AG04450 (cell line): ENCODE results near the gene PLXNA4. TPM values are rescaled to one million over a fixed set of nuclear protein-coding genes. Genes with fewer than 3 reads are reported as not detected.
A peak's percentile ranks its signal among the peaks of the same experiment; 100 is the strongest.

Experiments used
- CTCF ChIA-PET: fragments of 300-600, 350-600 bp; formaldehyde crosslinking; extraction: SDS; loops from one replicate; lab custom pipeline; 2022; ENCODE audit warnings: antibody characterized with exemption, inconsistent platforms; lab: Charles Lee
- POLR2A ChIA-PET: fragments of 350-600 bp; formaldehyde crosslinking; extraction: SDS; loops from one replicate; lab custom pipeline; 2021; ENCODE audit warnings: antibody characterized with exemption, inconsistent platforms; lab: Yijun Ruan, JAX
- DNase-seq: peaks from one replicate; pipeline ENCODE4 v3.0.0-alpha.2; 2011; ENCODE audit warnings: low read depth, low spot score
- H3K27ac ChIP-seq: one replicate; pipeline ENCODE4 v1.5.1; 2012; ENCODE audit warnings: low read depth, low read length, control low read depth
- H3K27me3 ChIP-seq: one replicate; pipeline ENCODE4 v1.6.0; 2012; ENCODE audit warnings: low read length; ENCODE audit not compliant: control insufficient read depth, insufficient read depth
- H3K4me3 ChIP-seq: 2 replicates; pipeline ENCODE4 v1.5.1; 2011; ENCODE audit warnings: mild to moderate bottlenecking, low read depth, low read length, control low read depth
- H3K9me3 ChIP-seq: 2 replicates; pipeline ENCODE4 v1.5.1; 2012; ENCODE audit warnings: low read length; ENCODE audit not compliant: control insufficient read depth, insufficient read depth
- polyA plus RNA-seq: library from polyadenylated mRNA; depleted of rRNA; stranded (reverse); fragments of >200 nt; gene quantifications from 2 replicates; pipeline ENCODE4 v1.2.3, GENCODE V29; 2011
- TF ChIP-seq, protein P1 (sequence below): IDR thresholded peaks from 2 replicates; pipeline ENCODE4 v1.5.1; 2011; ENCODE audit warnings: low read depth, low read length, control low read depth, inconsistent platforms

Gene PLXNA4
- polyA plus RNA-seq, 1 experiment: 0.05 TPM

DNA sequence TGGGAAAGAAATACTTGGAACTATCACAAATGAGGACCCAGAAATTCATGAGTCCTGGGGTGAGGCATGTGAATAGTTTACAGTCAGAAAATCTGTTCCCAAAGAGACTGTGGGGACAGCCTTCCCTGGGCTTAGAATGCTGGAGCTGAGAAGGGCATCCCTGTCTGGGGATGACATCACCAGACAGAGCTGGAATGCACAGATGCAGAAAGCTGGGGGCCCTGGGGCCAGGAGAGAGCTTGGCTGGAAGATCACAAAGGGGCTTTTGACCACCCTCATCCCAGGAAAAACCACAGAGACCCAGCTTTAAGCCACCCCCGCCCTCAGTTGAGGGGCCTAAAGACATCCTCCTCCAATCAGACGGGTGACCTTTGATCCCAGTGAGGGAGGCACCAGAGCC is 264.5 kb downstream of the PLXNA4 start:
- Histone ChIP-seq H3K4me3 (no peak overlapping the region), H3K27me3 (no peaks in the 10 kb centered on the region), H3K27ac (no peak overlapping the region), H3K9me3 (no peaks in the 10 kb centered on the region)
- POLR2A ChIA-PET: no interaction called here
- CTCF ChIA-PET: no interaction called here
- DNase-seq: no peak
- TF ChIP-seq, protein P1, sequence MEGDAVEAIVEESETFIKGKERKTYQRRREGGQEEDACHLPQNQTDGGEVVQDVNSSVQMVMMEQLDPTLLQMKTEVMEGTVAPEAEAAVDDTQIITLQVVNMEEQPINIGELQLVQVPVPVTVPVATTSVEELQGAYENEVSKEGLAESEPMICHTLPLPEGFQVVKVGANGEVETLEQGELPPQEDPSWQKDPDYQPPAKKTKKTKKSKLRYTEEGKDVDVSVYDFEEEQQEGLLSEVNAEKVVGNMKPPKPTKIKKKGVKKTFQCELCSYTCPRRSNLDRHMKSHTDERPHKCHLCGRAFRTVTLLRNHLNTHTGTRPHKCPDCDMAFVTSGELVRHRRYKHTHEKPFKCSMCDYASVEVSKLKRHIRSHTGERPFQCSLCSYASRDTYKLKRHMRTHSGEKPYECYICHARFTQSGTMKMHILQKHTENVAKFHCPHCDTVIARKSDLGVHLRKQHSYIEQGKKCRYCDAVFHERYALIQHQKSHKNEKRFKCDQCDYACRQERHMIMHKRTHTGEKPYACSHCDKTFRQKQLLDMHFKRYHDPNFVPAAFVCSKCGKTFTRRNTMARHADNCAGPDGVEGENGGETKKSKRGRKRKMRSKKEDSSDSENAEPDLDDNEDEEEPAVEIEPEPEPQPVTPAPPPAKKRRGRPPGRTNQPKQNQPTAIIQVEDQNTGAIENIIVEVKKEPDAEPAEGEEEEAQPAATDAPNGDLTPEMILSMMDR: no peak

DNA sequence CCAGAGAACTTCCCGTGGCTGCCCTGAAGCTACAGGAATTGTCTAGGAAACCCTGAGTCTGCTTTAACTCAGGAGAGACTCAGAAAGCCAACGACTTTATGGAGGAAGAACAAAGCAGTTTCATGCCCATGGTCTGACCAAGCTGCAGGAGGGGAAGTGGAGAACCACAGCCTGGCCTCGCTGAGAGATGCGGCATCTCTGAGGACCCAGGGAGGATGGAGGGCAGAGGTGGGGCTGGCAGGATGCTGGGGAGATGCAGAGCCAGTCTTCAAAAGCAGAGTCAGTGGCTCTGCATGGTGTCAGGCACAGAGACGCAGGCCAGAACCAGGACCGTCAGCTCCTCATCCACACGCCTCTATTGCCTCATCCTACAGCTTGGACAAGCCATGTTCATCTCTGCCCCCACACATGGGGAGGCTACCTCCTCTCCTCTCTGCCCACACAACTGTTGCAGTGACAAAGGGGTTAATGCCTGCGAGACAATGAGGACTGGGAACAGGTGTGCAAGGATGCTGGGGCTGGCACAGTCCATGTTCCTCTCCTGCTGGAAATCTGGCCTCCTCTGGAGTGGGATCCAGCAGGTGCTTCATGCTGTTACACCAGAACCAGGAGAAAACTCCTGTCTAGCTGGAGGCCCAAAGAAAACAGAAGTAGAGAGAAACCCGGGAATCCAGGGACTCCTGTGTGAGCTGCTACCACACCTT is 267.0 kb downstream of the PLXNA4 start:
- TF ChIP-seq, protein P1: no peak
- CTCF ChIA-PET: interaction anchor here (1.9 kb wide), 1 partner anchor 9 kb away, joined by 5 read pairs; no protein-coding TSS in a partner anchor

DNA sequence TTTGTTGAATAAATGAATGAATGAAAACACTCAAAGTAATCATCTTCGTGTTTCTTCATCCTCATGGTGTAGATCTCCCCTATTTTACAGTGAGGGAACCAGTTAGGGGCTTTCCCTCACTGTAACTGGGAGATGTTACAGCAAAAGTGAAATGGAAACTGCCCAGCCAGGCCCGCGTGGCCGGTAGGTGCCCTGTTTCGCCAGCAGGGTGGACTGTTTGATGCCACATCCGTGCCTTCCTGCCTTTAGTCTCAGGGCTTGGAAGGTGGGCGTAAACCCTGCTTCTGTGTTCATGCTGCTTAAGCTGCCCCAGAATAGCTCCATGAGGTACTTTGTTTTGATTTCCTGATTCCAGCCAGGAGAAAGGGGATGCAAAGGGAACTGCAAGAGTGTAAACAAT is 268.8 kb downstream of the PLXNA4 start:
- ChIA-PET CTCF (interaction anchor here (1.9 kb wide), 1 partner anchor 11 kb away, joined by 5 read pairs; no protein-coding TSS in a partner anchor), POLR2A (no interaction called here)
- no peak for DNase-seq
- no peaks in the 10 kb centered on the region for H3K9me3 ChIP-seq
- TF ChIP-seq, protein P1: no peak
- no peaks in the 10 kb centered on the region for H3K27me3 ChIP-seq
- H3K4me3 ChIP-seq: no peak overlapping the region
- H3K27ac ChIP-seq: no peak overlapping the region

More for the DNA sequence above, 267.0 kb downstream of the PLXNA4 start:
- no peak overlapping the region for H3K4me3 ChIP-seq
- H3K27me3 ChIP-seq: no peaks in the 10 kb centered on the region
- no peak overlapping the region for H3K27ac ChIP-seq
- no peak for DNase-seq
- POLR2A ChIA-PET: no interaction called here
- no peaks in the 10 kb centered on the region for H3K9me3 ChIP-seq

DNA sequence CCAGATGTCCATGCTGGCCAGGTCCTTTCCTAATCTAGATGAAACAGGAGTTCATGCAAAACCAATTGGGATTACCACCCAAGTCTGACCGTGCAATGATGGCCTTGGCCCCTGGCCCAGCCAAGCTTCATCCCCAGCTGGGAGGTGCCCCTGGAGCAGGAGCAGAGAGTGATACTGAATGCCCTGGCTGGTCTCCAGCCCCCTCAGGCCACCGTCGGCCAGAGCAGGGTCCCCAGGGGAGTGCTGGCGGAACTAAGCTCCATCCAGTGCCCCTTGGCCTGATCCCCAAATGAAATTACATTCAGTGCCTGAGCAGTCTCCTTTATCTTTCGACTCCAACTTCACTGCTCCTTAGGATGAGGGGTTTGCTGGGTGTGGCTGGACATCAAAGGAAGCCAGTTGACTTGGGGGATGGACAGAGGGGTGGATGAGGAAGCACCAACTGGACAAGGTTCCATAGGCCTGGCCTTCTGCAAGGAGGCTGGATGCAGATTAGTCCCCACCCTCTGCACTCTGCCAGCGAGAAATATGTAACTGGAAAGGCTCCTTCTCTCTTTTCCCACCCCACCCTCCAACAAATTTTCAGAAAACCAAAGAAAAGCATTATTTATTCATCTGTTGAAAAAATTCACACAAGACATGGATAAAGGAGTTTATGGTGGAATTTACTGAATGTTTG is 275.5 kb downstream of the PLXNA4 start:
- Histone ChIP-seq H3K9me3 (no peaks in the 10 kb centered on the region), H3K27ac (peak overlapping the region; percentile 2), H3K4me3 (no peak overlapping the region), H3K27me3 (no peaks in the 10 kb centered on the region)
- TF ChIP-seq, protein P1: no peak
- DNase-seq: no peak
- ChIA-PET CTCF (no interaction called here), POLR2A (no interaction called here)

DNA sequence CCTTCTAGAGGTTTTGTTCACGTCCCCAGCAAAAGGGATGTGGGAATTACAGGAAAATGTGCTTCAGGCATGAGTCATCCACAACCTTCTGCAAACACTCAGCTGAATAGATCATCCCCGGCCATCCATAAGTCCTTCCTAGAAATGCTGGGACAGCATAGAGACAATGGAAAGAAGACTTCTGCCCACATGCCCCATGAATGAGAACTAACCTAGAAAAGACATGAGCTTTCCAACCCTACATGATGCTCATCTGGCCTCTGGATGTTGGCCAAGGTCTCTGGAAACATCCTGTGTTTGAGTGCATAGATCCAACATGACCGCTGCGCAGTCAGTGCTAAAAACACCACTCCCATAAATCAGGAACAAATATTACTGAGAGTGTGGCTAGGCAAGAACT is 277.5 kb downstream of the PLXNA4 start:
- Histone ChIP-seq H3K9me3 (no peaks in the 10 kb centered on the region), H3K27ac (no peak overlapping the region), H3K27me3 (no peaks in the 10 kb centered on the region), H3K4me3 (no peak overlapping the region)
- TF ChIP-seq, protein P1: no peak
- ChIA-PET CTCF (no interaction called here), POLR2A (no interaction called here)
- no peak for DNase-seq
